H1 (cell line): Measurements from ENCODE around the gene WDFY4. TPM values are rescaled to one million over a fixed set of nuclear protein-coding genes. Genes with fewer than 3 reads are reported as not detected.

Experiments
- BRCA1 ChIP-seq: IDR thresholded peaks from 2 replicates; pipeline ENCODE4 v1.6.1; 2012; ENCODE audit warnings: low read depth, low read length, improper control_type of control experiment
- CHD1 ChIP-seq: IDR thresholded peaks from 2 replicates; pipeline ENCODE4 v1.6.1; 2012; ENCODE audit warnings: low read depth, low read length, improper control_type of control experiment
- CREB1 ChIP-seq: IDR thresholded peaks from 2 replicates; pipeline ENCODE4 v1.6.1; 2012; ENCODE audit warnings: inconsistent platforms
- GABPA ChIP-seq: IDR thresholded peaks from 2 replicates; pipeline ENCODE4 v1.6.1; 2011; ENCODE audit warnings: mild to moderate bottlenecking, low read length, moderate library complexity, borderline replicate concordance; ENCODE audit not compliant: insufficient read depth
- JUN ChIP-seq: IDR thresholded peaks from 2 replicates; pipeline ENCODE4 v1.6.1; 2011; ENCODE audit warnings: low read depth, mild to moderate bottlenecking, improper control_type of control experiment, low read length
- KDM1A ChIP-seq: fragments of 200-600, 300-600 bp; sonication (generic); IDR thresholded peaks from 2 replicates; pipeline ENCODE4 v1.7.1; 2016; ENCODE audit warnings: mild to moderate bottlenecking, low read length, borderline replicate concordance
- SAP30 ChIP-seq: fragments of 300-600 bp; sonication (generic); IDR thresholded peaks from 2 replicates; pipeline ENCODE4 v1.7.1; 2012; ENCODE audit warnings: low read length, moderate library complexity, mild to moderate bottlenecking, inconsistent platforms; ENCODE audit not compliant: insufficient read depth, insufficient replicate concordance
- SP4 ChIP-seq: IDR thresholded peaks from 2 replicates; pipeline ENCODE4 v1.6.1; 2012; ENCODE audit warnings: low read length, inconsistent platforms
- SRF ChIP-seq: IDR thresholded peaks from 2 replicates; pipeline ENCODE4 v1.6.1; 2011; ENCODE audit warnings: mild to moderate bottlenecking, low read depth, low read length, moderate library complexity
- SUZ12 ChIP-seq: fragments of 200-600 bp; sonication (generic); IDR thresholded peaks from 2 replicates; pipeline ENCODE4 v1.6.1; 2012; ENCODE audit warnings: mild to moderate bottlenecking, inconsistent platforms, low read length, moderate library complexity, mixed read lengths
- polyA plus RNA-seq, 7 experiments: library from polyadenylated mRNA; depleted of rRNA in 3 of 7; stranded (reverse) in 5 of 7; unstranded in 2 of 7; fragments of >200 nt in 5 of 7; fragments of 200-250 nt in 2 of 7; gene quantifications; 1 replicate in 5 of 7; 2 replicates in 1 of 7; 4 replicates in 1 of 7; pipeline versions ENCODE4 v1.2.1 to v1.2.3, GENCODE V29; 2011 to 2013; ENCODE audit warnings: missing spikeins in 2 of 7, mixed read lengths in 2 of 7
- total RNA-seq: library from RNA; stranded (reverse); fragmentation: NEBNext Ultra II Directional; extraction: Animal tissue kit (Norgen Biotek cat#: 25700); gene quantifications from 2 replicates; pipeline ENCODE4 v1.2.1, GENCODE V29; 2021
- TF ChIP-seq, protein P1 (sequence below): fragments of 300-600 bp; sonication (generic); IDR thresholded peaks from 2 replicates; pipeline ENCODE4 v1.7.1; 2012; ENCODE audit warnings: low read length, moderate library complexity, mild to moderate bottlenecking, inconsistent platforms; ENCODE audit not compliant: insufficient replicate concordance
- TF ChIP-seq, protein P2 (sequence below): IDR thresholded peaks from 2 replicates; pipeline ENCODE4 v1.6.1; 2012; ENCODE audit warnings: inconsistent platforms

The WDFY4 gene
- total and polyA plus RNA-seq, 2 of the 8 experiments (the other 6 are each of a cell fraction or from before 2014, with no cell fraction given), result not detected

DNA sequence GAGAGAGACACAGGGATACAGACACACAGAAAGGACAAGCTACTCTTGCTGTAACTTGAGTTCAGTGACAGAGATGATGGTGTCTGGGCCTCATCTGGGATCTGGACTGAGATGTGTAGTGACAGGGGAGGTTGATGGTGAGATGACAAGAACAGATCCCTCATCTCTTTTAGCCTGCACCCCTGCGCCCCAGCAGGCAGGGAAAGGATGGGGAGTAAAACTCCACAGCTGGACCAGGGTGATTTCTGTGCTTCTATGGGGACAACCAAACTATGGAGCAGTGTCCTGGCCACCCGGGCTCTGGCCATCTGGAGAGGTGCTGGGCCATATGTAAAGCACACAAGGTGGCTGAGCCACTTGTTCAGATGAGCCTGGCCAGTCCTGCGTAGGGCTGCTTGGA is 259.5 kb downstream of the WDFY4 start (continued):
- TF ChIP-seq, protein P1, sequence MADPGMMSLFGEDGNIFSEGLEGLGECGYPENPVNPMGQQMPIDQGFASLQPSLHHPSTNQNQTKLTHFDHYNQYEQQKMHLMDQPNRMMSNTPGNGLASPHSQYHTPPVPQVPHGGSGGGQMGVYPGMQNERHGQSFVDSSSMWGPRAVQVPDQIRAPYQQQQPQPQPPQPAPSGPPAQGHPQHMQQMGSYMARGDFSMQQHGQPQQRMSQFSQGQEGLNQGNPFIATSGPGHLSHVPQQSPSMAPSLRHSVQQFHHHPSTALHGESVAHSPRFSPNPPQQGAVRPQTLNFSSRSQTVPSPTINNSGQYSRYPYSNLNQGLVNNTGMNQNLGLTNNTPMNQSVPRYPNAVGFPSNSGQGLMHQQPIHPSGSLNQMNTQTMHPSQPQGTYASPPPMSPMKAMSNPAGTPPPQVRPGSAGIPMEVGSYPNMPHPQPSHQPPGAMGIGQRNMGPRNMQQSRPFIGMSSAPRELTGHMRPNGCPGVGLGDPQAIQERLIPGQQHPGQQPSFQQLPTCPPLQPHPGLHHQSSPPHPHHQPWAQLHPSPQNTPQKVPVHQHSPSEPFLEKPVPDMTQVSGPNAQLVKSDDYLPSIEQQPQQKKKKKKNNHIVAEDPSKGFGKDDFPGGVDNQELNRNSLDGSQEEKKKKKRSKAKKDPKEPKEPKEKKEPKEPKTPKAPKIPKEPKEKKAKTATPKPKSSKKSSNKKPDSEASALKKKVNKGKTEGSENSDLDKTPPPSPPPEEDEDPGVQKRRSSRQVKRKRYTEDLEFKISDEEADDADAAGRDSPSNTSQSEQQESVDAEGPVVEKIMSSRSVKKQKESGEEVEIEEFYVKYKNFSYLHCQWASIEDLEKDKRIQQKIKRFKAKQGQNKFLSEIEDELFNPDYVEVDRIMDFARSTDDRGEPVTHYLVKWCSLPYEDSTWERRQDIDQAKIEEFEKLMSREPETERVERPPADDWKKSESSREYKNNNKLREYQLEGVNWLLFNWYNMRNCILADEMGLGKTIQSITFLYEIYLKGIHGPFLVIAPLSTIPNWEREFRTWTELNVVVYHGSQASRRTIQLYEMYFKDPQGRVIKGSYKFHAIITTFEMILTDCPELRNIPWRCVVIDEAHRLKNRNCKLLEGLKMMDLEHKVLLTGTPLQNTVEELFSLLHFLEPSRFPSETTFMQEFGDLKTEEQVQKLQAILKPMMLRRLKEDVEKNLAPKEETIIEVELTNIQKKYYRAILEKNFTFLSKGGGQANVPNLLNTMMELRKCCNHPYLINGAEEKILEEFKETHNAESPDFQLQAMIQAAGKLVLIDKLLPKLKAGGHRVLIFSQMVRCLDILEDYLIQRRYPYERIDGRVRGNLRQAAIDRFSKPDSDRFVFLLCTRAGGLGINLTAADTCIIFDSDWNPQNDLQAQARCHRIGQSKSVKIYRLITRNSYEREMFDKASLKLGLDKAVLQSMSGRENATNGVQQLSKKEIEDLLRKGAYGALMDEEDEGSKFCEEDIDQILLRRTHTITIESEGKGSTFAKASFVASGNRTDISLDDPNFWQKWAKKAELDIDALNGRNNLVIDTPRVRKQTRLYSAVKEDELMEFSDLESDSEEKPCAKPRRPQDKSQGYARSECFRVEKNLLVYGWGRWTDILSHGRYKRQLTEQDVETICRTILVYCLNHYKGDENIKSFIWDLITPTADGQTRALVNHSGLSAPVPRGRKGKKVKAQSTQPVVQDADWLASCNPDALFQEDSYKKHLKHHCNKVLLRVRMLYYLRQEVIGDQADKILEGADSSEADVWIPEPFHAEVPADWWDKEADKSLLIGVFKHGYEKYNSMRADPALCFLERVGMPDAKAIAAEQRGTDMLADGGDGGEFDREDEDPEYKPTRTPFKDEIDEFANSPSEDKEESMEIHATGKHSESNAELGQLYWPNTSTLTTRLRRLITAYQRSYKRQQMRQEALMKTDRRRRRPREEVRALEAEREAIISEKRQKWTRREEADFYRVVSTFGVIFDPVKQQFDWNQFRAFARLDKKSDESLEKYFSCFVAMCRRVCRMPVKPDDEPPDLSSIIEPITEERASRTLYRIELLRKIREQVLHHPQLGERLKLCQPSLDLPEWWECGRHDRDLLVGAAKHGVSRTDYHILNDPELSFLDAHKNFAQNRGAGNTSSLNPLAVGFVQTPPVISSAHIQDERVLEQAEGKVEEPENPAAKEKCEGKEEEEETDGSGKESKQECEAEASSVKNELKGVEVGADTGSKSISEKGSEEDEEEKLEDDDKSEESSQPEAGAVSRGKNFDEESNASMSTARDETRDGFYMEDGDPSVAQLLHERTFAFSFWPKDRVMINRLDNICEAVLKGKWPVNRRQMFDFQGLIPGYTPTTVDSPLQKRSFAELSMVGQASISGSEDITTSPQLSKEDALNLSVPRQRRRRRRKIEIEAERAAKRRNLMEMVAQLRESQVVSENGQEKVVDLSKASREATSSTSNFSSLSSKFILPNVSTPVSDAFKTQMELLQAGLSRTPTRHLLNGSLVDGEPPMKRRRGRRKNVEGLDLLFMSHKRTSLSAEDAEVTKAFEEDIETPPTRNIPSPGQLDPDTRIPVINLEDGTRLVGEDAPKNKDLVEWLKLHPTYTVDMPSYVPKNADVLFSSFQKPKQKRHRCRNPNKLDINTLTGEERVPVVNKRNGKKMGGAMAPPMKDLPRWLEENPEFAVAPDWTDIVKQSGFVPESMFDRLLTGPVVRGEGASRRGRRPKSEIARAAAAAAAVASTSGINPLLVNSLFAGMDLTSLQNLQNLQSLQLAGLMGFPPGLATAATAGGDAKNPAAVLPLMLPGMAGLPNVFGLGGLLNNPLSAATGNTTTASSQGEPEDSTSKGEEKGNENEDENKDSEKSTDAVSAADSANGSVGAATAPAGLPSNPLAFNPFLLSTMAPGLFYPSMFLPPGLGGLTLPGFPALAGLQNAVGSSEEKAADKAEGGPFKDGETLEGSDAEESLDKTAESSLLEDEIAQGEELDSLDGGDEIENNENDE, result no peak
- TF ChIP-seq CHD1 (no peak), CREB1 (no peak), SRF (no peak), GABPA (no peak), KDM1A (no peak), SAP30 (no peak), JUN (no peak), BRCA1 (no peak), SP4 (no peak), SUZ12 (no peak)
- TF ChIP-seq, protein P2, sequence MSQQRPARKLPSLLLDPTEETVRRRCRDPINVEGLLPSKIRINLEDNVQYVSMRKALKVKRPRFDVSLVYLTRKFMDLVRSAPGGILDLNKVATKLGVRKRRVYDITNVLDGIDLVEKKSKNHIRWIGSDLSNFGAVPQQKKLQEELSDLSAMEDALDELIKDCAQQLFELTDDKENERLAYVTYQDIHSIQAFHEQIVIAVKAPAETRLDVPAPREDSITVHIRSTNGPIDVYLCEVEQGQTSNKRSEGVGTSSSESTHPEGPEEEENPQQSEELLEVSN, result no peak
